ENCODE results near the gene PEX5.
A peak's percentile ranks its signal among the peaks of the same experiment; 100 is the strongest.

PEX5 gene

GRCh38 chr12:7189398-7190267 lies at the start of gene PEX5:
Gene PEX5, plus strand, starts transcription at chr12:7189686. Its CDS starts 692 bp downstream, at chr12:7190378.
- ChIA-PET POLR2A (interaction anchor here (1.0 to 1.1 kb wide), 4 partner anchors 27 to 500 kb away, joined by 3 read pairs; partner anchors contain the start of gene ZNF384), CTCF (interaction anchor here (0.6 to 4.6 kb wide), 11 partner anchors 13 to 252 kb away, joined by 3 to 27 read pairs (median 3); no protein-coding TSS in a partner anchor)
- Histone ChIP-seq H3K9me3 (ENCODE audit: control insufficient read depth, insufficient read depth, low read depth, low read length) (no peaks in the 10 kb centered on the region), H3K36me3 (ENCODE audit: control insufficient read depth in 2 of 2, insufficient read depth in 1 of 2, low read length in 2 of 2) (peaks cover 4 to 29% of the 10 kb centered on the region in 2 experiments), H3K27ac (ENCODE audit: extremely low read depth, low read depth, low read length) (peak within 1 kb of the TSS; percentile 67; the same call in 1 of the 2 replicates), H3K4me3 (ENCODE audit: low read depth, low read length) (peak within 1 kb of the TSS; percentile 76), H3K4me1 (ENCODE audit: control insufficient read depth, insufficient read depth, low read length) (peaks cover 19% of the 10 kb centered on the region)
- peak; percentile 18; the same call in 1 of the 2 replicates for TF ChIP-seq ZNF398 (tag by site-specific recombination; IDR thresholded peaks at IDR 0.05)
- TF ChIP-seq CTCF (tag by site-specific recombination; IDR thresholded peaks at IDR 0.05) = no peak
- TF ChIP-seq SP2 (tag by site-specific recombination; IDR thresholded peaks at IDR 0.05) = peak; percentile 58
- peak; percentile 100 for TF ChIP-seq ZNF692 (tag by site-specific recombination; IDR thresholded peaks at IDR 0.05)
- no peak for TF ChIP-seq ZNF184 (tag by site-specific recombination; IDR thresholded peaks at IDR 0.05)
- no peak for TF ChIP-seq ZNF830 (tag by site-specific recombination; IDR thresholded peaks at IDR 0.05; ENCODE audit: low read depth)
- peak; percentile 68 for TF ChIP-seq PATZ1 (tag by site-specific recombination; IDR thresholded peaks at IDR 0.05)
- peak; percentile 86 for TF ChIP-seq ZNF777 (tag by site-specific recombination; IDR thresholded peaks at IDR 0.05; ENCODE audit: borderline replicate concordance)
- peak; percentile 49; the same call in 1 of the 2 replicates for TF ChIP-seq ZBTB20 (tag by site-specific recombination; IDR thresholded peaks at IDR 0.05)
- no peak for TF ChIP-seq ZNF580 (tag by site-specific recombination; IDR thresholded peaks at IDR 0.05)
- peak; percentile 11; the same call in 1 of the 2 replicates for TF ChIP-seq ZXDB (tag by site-specific recombination; IDR thresholded peaks at IDR 0.05)
- peak; percentile 54 for TF ChIP-seq ZBTB26 (tag by site-specific recombination; optimal IDR thresholded peaks at IDR 0.05)
- peak; percentile 86 for TF ChIP-seq GLIS2 (tag by site-specific recombination; IDR thresholded peaks at IDR 0.05)
- no peak for TF ChIP-seq ZNF473 (tag by site-specific recombination; IDR thresholded peaks at IDR 0.05)
- peak; percentile 53; the same call in 1 of the 2 replicates for TF ChIP-seq PRDM10 (tag by site-specific recombination; IDR thresholded peaks at IDR 0.05)
- TF ChIP-seq ZNF174 (tag by site-specific recombination; IDR thresholded peaks at IDR 0.05) = no peak
- peak; percentile 61 for TF ChIP-seq SP3 (tag by site-specific recombination; IDR thresholded peaks at IDR 0.05)
- TF ChIP-seq ZNF610 (tag by site-specific recombination; IDR thresholded peaks at IDR 0.05; ENCODE audit: borderline replicate concordance) = peak; percentile 44; the same call in 1 of the 2 replicates
- TF ChIP-seq ZFP3 (tag by site-specific recombination; IDR thresholded peaks at IDR 0.05; ENCODE audit: low read depth) = no peak
- TF ChIP-seq ZBTB48 (tag by site-specific recombination; IDR thresholded peaks at IDR 0.05) = peak; percentile 70

Measured in HEK293 (cell line).